ENCODE data around the gene CDK5R2. TPM values are rescaled to one million over a fixed set of nuclear protein-coding genes. Genes with fewer than 3 reads are reported as not detected.

The CDK5R2 gene
- total RNA-seq, 2 donors from 2014 or later = 0.78 TPM; not detected in 1

DNA sequence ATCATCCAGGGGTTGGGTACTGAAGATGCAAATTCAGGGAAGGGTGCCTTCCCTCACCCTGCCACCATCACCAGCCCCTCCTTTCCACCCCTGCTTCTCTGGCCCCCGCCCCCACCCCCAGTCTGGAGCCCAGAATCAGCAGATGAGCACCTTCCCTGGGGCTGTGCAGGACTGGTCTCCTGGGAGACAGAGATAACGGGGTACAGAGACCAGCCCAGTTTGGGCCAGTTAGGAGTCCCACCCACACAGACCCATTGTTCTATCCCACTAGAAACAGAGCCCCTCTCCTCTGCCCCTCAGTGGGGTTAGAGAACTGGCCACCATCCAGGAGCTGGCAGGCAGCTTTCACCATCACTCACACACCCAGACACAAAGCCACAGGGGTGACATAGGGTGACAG lies 38.3 kb downstream of the CDK5R2 start:
- H3K36me3 ChIP-seq (replicated peaks in 1 of 2; ENCODE audit: insufficient read depth in 1 of 2, low read depth in 2 of 2) = no peaks in the 10 kb centered on the region
- peaks cover 78% of the 10 kb centered on the region for H3K4me1 ChIP-seq
- ATAC-seq = no peak
- H3K27ac ChIP-seq = peak overlapping the region; percentile 19 to 99 (median 96)
- H3K27me3 ChIP-seq = peaks cover 0 to 15% of the 10 kb centered on the region in 2 donors
- no peak overlapping the region for H3K4me3 ChIP-seq
- TF ChIP-seq, protein P1, sequence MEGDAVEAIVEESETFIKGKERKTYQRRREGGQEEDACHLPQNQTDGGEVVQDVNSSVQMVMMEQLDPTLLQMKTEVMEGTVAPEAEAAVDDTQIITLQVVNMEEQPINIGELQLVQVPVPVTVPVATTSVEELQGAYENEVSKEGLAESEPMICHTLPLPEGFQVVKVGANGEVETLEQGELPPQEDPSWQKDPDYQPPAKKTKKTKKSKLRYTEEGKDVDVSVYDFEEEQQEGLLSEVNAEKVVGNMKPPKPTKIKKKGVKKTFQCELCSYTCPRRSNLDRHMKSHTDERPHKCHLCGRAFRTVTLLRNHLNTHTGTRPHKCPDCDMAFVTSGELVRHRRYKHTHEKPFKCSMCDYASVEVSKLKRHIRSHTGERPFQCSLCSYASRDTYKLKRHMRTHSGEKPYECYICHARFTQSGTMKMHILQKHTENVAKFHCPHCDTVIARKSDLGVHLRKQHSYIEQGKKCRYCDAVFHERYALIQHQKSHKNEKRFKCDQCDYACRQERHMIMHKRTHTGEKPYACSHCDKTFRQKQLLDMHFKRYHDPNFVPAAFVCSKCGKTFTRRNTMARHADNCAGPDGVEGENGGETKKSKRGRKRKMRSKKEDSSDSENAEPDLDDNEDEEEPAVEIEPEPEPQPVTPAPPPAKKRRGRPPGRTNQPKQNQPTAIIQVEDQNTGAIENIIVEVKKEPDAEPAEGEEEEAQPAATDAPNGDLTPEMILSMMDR (IDR thresholded peaks at IDR 0.05) = no peak
- TF ChIP-seq POLR2A (IDR thresholded peaks at IDR 0.05) = no peak
- no peaks in the 10 kb centered on the region for H3K9me3 ChIP-seq
- intact Hi-C loops (cut with DNase I) = no loop called here
- 8% methylated on average over 2 of the region's 2 CpGs; no CpG with 5 or more reads in 1 of the 2 donors for WGBS, 2 donors
- DNase-seq = peak in 1 of 4 donors; percentile 21

DNA sequence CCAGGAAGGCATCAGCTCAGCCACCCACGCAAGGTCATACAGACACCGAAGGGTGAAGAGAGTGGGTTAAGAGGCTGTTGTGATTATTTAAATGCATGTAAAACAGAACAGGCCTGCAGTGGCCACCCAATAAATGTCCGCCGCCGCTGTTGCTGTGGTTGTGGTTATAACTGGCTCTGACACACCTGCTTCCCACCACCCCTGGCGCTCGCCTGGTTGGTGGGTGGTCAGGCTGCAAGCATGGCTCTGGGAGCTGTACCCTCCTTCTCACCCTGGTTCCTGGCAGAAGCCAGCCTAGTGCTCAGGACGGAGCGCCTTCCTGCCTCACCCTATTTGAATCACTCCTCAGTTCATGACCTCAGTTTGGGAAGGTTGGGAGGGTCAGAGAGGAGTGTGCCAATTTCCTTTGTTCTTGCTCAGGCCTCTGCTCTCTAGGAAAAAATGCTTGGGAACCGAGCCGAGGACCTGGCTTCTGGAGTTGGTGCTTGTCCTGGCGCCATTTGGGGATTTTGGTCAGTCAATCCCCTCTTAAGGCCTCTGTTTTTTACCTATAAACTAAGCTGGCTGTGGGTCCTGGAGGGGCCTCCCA lies 39.0 kb downstream of the CDK5R2 start:
- Histone ChIP-seq H3K36me3 (replicated peaks in 1 of 2; ENCODE audit: insufficient read depth in 1 of 2, low read depth in 2 of 2) (no peaks in the 10 kb centered on the region), H3K9me3 (no peaks in the 10 kb centered on the region), H3K27ac (peak overlapping the region; percentile 19 to 99 (median 82)), H3K4me1 (peaks cover 78% of the 10 kb centered on the region), H3K27me3 (peaks cover 0 to 9% of the 10 kb centered on the region in 2 donors), H3K4me3 (no peak overlapping the region)
- 29 to 37% methylated on average over 11 to 12 of the region's 12 CpGs for WGBS, 2 donors
- DNase-seq = peak in 2 of 4 donors; percentile 27 to 35
- TF ChIP-seq, protein P1 (IDR thresholded peaks at IDR 0.05) = no peak
- TF ChIP-seq POLR2A (IDR thresholded peaks at IDR 0.05) = peak in 1 of 3 donors; percentile 27
- ATAC-seq = no peak
- intact Hi-C loops (cut with DNase I) = no loop called here

DNA sequence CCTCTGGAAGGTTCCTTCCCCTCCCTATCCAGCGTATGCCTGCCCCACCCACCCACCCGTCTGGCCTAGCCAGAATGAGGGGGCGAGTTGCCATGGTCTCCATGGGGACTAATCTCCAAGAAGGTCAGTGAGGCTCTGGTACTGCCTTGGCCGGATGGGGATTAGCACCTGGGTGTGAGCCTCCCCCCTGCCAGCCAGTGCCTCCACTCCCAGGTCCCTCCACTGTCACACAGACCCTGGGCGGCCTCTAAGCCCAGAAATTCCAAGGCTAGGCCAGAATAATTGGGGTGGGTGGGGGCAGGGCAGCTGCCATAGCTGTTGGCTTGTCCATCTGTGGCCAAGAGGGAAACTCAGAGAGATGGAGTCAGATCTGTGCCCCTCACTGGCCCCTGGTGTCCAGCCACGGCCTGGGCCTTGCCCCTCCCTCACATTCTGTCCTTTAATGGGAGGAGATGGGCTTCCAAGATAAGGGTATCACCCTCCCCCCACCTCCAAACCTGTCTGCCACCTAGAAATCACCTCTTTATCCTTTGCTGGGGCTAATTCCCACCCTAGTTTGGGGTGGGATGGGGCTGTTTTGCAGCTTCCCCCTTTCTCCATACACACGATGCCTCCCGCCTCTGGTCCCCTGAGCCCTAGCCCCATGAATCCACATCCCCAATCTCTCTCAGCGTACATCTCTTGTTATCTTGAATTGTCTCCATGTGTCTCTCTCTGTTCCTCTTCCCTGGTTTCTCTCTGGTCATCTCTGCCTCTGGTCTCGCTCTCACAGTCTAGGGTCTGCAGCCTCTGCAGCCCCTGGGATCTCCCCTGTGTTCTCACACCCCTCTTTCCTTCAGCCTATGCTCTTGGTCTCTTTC lies 39.8 kb downstream of the CDK5R2 start:
- H3K27me3 ChIP-seq = peaks cover 0 to 1% of the 10 kb centered on the region in 2 donors
- peaks cover 70% of the 10 kb centered on the region for H3K4me1 ChIP-seq
- no peaks in the 10 kb centered on the region for H3K9me3 ChIP-seq
- DNase-seq (peak in 2 of 4 donors; percentile 22 to 31), ATAC-seq (no peak)
- peak overlapping the region in 3 of 4 donors; percentile 97 to 99 (median 98) for H3K27ac ChIP-seq
- intact Hi-C loops (cut with DNase I) = no loop called here
- no peak overlapping the region for H3K4me3 ChIP-seq
- TF ChIP-seq, protein P1 (IDR thresholded peaks at IDR 0.05) = no peak
- TF ChIP-seq POLR2A (IDR thresholded peaks at IDR 0.05) = no peak
- WGBS, 2 donors = 35 to 48% methylated on average over 8 to 10 of the region's 10 CpGs
- no peaks in the 10 kb centered on the region for H3K36me3 ChIP-seq (replicated peaks in 1 of 2; ENCODE audit: insufficient read depth in 1 of 2, low read depth in 2 of 2)

- peak overlapping the region; percentile 97 to 99 (median 98) for H3K27ac ChIP-seq
- peaks cover 69% of the 10 kb centered on the region for H3K4me1 ChIP-seq
- intact Hi-C loops (cut with DNase I) = no loop called here
- DNase-seq (peak; percentile 32 to 65 (median 42)), ATAC-seq (no peak)
- no peaks in the 10 kb centered on the region for H3K9me3 ChIP-seq
- H3K36me3 ChIP-seq (replicated peaks in 1 of 2; ENCODE audit: insufficient read depth in 1 of 2, low read depth in 2 of 2) = no peaks in the 10 kb centered on the region
- H3K27me3 ChIP-seq = no peaks in the 10 kb centered on the region
- WGBS, 2 donors = 9 to 21% methylated on average over 3 to 9 of the region's 9 CpGs
- TF ChIP-seq POLR2A (IDR thresholded peaks at IDR 0.05) = no peak
- TF ChIP-seq, protein P1 (IDR thresholded peaks at IDR 0.05) = no peak
- no peak overlapping the region for H3K4me3 ChIP-seq
Measured at GRCh38 chr2:218999881-219000568, 40.6 kb downstream of the CDK5R2 start.
